Measurements from ENCODE around the gene TUBB. TPM values are rescaled to one million over a fixed set of nuclear protein-coding genes. Genes with fewer than 3 reads are reported as not detected.

The TUBB gene
- total and polyA plus RNA-seq, 9 of the 15 experiments (the other 6 are each of a cell fraction or from before 2014, with no cell fraction given) = 971 to 2,870 (median 1,478) TPM

GRCh38 chr6:30766461-30767157, 46.5 kb downstream of the TUBB start (continued):
- TF ChIP-seq RBM14 (IDR thresholded peaks at IDR 0.05; ENCODE audit: borderline replicate concordance, insufficient read depth, low read depth, low read length) (no peak), HINFP (tag; conservative IDR thresholded peaks at IDR 0.05; ENCODE audit: low read depth) (no peak), NONO (IDR thresholded peaks at IDR 0.05; ENCODE audit: low read depth in 2 of 2, low read length in 1 of 2) (no peak), CHD2 (IDR thresholded peaks at IDR 0.05; ENCODE audit: low read depth, low read length) (no peak), EHMT2 (IDR thresholded peaks at IDR 0.05) (peak; percentile 11; the same call in 1 of the 2 replicates), BHLHE40 (IDR thresholded peaks at IDR 0.05; ENCODE audit: low read length) (no peak), THRB (CRISPR knock-in tag; conservative IDR thresholded peaks at IDR 0.05) (peak; percentile 68; the same call in 1 of the 2 replicates), ZSCAN32 (CRISPR knock-in tag; IDR thresholded peaks at IDR 0.05) (no peak), KAT8 (IDR thresholded peaks at IDR 0.05; ENCODE audit: low read depth) (no peak), ZBTB26 (CRISPR knock-in tag; IDR thresholded peaks at IDR 0.05) (peak; percentile 61; the same call in 1 of the 2 replicates)
- TF ChIP-seq, protein P1, sequence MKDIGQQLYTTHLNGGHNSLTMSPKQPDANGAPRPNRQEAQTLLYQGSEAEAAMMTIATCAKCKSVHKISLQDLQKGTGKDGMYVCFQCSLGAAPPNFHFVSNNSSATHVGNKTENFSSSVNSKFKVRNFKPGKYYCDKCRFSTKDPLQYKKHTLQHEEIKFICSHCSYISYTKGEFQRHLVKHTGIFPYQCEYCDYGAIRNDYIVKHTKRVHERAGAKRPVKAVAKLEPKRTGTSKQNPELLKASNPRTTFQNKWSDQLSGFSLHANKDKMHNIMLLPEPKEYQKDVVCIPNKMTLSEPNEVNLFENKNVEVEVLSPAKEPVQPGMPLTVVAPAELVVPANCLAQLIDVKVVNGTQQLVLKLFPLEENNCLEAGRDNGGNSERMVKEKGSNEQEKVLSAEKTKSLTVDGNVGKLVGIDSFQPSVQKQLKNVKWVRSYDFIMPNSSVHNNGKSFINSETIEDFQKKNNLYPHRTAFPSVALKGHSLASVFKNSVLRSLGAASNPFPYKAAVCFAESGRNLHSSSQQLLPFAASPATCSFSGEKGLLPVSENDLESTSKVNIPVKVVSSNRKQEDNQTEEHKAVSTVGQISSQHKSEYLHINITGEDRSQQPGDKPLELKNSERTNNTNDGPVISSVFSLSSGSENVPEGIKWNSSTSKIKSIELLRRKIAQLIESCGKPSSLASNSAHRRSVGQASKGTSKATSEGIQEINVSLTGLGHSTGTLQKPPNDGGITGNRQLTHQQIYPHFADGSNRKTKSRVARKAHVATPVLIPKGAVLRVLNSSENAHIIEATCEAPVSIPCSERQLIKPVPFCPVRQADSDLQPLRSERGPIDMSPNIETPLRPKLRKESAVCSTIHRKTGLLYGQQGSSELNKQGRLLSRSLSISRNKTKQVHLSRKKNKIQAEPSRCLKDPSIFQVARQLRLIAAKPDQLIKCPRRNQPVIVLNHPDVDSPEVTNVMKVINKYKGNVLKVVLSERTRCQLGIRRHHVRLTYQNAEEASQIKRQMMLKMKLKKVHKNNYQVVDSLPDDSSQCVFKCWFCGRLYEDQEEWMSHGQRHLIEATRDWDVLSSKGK (CRISPR knock-in tag; IDR thresholded peaks at IDR 0.05) = no peak

Measured in K562 (cell line).